ENCODE data around the gene CCDC57. TPM values are rescaled to one million over a fixed set of nuclear protein-coding genes. Genes with fewer than 3 reads are reported as not detected.

Gene CCDC57
- total RNA-seq, 1 donor from 2014 or later, result 56.9 TPM

DNA sequence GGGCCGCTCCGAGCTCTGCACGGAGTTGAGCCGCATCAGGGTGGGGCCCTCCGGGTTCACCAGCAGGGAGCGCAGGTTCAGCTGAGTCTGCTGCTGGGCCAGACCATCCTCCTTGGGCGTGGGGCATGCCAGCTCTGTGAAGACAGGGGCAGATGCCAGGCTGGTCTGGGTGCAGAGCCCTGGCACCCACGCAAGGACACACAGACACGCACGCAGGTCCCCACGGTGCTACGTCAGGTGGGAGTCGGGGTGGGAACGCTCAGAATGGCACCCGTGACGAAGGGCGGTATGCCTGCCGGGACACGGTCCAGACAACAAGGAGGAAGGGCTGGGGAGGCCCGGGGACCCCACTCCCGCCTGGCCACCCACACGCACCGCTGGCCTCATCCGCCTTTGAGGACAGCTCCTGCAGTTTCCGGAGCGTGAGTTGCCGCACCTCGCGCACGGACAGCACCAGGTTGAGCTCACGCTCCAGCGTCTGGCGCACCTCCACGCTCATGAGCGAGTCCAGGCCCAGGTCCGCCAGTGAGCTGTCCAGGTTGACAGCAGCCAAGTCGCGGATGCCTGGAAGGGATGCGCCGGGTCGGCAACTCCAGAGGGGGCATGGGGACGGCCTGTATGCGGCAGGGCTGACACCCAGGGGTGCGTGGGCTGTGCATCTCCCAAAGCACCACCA lies 131.7 kb downstream of the CCDC57 start:
- no peak for DNase-seq (ENCODE audit: low spot score)

GRCh38 chr17:82080048-82080788 lies 132.4 kb downstream of the CCDC57 start:
- no peak for DNase-seq (ENCODE audit: low spot score)

- no peak for DNase-seq (ENCODE audit: low spot score)
These were observed 133.5 kb downstream of the CCDC57 start for GRCh38 chr17:82079001-82079677.

DNA sequence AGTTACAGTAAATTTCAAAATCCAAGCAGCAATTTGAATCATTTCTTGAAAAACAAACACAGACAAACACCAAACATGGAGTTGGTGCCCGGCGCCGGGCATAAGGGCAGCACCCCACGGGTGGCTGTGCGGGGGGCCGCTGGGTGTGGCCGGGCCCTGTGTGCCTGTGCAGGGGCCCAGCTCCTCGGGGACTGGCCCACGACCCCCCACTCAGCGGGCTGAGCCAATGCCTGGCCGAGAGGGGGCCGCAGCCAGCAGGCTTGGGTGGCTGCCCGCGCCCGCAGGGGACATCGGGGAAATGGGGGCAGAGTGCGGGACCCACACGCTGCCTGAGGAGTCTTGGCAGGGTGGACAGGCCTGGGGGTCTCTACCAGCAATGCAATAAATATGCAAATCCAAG lies 134.2 kb downstream of the CCDC57 start:
- no peak for DNase-seq (ENCODE audit: low spot score)

- DNase-seq (ENCODE audit: low spot score), result no peak
These were observed 134.9 kb downstream of the CCDC57 start for GRCh38 chr17:82077617-82078358.

- DNase-seq (ENCODE audit: low spot score), result no peak
These were observed 135.7 kb downstream of the CCDC57 start for GRCh38 chr17:82076785-82077591.

DNA sequence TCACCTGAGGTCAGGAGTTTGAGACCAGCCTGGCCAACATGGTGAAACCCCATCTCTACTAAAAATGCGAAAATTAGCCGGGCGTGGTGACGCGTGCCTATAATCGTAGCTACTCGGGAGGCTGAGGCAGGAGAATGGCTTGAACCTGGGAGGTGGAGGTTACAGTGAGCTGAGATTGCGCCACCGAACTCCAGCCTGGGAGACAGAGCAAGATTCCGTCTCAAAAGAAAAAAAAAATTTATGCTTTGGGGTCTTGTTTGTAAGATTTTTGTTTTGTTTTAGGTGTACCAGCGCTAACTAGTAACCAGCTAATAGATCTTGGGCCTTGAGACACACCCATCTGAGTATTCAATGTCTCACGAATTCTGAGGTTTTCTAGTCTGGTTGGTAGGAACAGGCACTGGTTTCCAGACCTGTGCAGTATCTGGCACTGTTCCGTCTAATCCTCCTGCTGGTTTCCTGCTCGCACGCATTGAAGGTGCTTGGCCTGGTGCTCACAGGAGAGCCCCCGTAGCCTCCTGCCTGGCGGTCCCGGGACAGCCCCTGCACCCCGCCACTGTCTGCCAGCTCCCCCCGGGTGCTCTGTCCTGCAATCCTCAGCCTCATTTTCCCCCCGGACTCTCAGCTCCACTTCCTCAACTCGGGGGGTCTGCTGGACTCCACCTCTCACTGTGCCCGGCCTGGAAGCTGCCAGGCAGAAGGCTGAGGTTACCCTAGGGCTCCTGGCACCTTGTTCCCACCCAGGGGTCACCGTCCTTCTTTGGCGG lies 136.4 kb downstream of the CCDC57 start:
- DNase-seq (ENCODE audit: low spot score), result no peak

GRCh38 chr17:82073446-82073845 lies 139.2 kb downstream of the CCDC57 start:
- no peak for DNase-seq (ENCODE audit: low spot score)

DNA sequence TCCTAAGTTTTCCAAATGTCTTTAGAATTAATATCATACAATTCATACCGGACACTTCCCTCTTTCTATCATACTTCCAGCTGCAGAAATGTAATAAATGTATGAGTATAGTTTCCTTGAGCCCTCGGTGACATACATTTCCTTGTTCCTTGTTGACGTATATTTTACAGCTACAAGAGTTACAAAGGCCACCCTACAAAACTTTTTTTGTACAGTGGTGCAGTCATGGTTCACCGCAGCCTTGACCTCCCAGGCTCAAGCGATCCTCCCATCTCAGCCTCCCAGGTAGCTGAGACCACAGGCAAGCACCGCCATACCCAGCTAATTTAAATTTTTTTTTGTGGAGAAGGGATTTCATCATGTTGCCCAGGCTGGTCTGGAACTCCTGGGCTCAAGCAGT lies 139.8 kb downstream of the CCDC57 start:
- no peak for DNase-seq (ENCODE audit: low spot score)

GRCh38 chr17:82070611-82071010 lies 142.0 kb downstream of the CCDC57 start:
- no peak for DNase-seq (ENCODE audit: low spot score)

DNA sequence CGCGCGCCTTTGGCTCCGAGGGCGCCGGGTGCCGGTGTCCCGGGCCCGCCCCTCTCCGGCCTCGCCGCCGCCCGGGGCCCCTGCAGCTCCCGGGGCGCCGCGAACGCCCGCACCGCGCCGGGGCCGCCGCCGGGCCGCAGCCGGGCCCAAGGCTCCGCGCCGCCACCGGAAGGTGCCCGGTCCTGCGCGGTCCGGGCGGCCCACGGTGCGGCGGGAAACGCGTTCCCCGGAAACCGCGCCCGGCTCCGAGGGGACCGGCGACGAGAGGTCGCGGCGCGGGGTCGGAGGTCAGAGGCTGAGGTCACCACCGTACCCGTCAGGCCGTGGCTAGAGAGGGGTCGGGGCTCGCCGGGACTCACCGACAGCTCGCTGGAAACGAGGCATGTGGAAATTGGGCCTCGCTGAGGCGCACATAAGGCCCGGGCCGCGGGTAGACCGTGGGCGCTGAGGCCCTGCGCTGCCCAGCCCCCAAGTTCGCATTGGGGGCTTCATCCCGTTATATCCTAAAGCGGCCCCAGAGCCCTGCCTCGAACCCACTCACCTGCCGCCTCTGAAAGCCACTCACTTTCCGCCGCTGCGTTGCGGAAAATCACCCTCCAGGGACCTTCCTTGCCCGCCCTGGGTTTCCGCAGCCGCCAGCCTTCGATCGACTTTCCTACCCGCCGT lies 146.9 kb downstream of the CCDC57 start, which contains the start of gene DUS1L:
TSS of gene DUS1L (minus strand) at position 167 of the 666 bp plus-strand sequence. CDS start 745 bp downstream, outside the sequence.
- peak; percentile 53 for DNase-seq (ENCODE audit: low spot score)

- DNase-seq (ENCODE audit: low spot score), result no peak
These were observed 147.4 kb downstream of the CCDC57 start for GRCh38 chr17:82065193-82065637.

DNA sequence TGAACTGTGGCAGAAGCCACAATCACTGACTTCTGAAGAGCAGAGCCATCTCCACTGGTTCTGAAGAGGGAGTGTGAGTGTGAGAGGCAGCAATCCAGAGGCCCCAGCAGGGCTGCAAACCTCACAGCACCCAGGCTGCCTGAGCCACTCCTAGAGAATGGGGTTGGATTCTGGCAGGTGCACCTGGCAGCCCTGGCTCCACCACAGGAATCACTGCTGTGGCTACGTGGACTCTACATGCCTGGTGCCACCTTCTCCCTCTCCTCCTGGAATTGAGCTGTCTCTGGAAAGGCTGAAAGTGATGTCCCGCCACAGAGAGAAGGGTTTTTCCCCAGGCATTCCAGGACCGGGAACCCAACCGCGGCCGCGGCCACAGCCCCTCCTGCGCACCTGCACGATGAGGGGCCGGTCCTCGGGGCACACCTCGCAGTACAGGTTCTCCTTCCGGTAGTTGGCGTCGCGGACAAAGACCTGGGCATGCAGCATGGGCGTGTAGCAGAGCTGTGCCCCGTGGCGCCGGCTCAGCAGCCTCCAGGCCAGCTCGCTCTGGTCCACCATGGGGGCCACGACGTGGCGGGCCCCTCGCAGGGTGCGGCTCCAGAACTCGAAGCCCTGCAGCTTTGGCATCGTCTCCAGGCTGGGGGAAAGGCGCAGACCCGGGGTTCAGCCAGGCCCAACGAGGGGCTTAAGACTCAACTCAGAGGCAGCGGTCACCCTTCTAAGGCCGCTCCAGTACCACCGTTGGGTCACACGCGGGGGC lies 148.0 kb downstream of the CCDC57 start:
- no peak for DNase-seq (ENCODE audit: low spot score)

DNA sequence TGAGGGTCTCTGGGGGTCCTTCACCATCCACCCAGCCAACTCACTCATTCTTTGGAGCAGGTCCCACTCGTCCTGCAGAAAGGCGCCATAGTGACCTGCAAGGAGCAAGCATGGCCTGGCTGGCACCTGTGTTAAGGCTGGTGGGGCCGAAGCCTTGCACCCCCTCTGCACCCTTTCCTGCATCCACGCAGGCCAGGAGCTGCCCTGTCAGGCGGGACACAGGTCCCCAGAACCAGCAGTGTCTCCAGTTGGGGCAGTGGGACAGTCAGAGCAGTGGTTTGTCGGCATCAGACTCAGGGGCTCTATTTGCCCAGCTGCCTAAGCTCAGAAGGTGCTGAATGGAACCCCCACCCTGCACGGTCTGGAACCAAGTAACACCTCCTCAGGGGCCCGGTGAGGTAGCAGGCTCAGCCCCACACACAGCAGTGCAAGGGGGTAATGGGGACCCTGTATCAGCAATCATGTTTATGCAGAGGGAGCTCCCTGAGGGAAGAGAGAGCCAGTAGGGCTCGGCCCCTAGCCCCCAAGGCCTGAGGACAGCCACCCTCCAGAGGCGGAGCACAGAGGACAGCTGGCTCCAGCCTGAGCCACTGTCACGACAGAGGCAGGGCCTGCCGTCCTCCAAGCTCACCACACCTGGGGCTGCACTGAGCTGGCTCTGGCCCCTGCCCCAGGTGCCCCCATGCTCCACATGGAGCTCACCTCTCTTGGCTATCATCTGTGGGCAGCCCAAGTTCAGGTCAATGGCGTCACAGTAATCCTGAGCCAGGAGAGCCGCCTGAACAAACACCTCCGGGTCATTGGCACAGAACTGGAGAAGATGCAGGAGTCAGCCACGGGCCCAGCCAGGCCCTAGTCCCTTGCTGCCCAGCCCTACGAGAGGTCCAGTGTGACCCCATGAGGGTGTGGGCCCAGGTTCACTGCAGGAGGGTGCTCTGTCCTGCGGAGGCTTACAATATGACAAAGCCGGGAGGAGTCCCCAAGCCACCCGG lies 148.9 kb downstream of the CCDC57 start:
- DNase-seq (ENCODE audit: low spot score), result no peak

DNA sequence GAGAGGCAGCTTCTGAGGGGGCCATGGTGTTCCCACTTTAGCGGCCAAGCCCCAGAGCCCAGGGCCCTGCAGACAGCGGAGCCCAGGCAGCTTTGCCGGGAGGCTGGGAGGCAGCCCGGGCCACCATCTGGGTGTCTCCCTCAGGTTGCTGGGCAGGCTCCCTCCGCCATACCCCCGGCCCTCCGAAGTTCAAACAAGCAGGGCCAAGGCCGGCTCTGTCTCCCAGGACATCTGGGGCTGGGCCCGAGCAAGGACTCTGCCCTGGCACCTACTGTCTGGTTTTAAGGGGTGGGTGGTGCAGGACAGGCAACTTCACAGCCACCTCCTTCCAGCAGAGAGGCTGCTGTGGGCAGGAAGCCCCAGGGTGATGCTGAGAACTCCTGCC lies 149.7 kb downstream of the CCDC57 start:
- no peak for DNase-seq (ENCODE audit: low spot score)

- DNase-seq (ENCODE audit: low spot score), result no peak
These were observed 150.3 kb downstream of the CCDC57 start for GRCh38 chr17:82062076-82062983.

Measured in mucosa of gallbladder (tissue), 1 donor.